ENCODE data around the gene STXBP1. TPM values are rescaled to one million over a fixed set of nuclear protein-coding genes. Genes with fewer than 3 reads are reported as not detected.

The STXBP1 gene
- total and polyA plus RNA-seq, 2 donors (not counting 3 experiments of a cell fraction or from before 2014, with no cell fraction given): 18.8 to 51.3 TPM

GRCh38 chr9:127586096-127586495 lies 26.0 kb upstream of the STXBP1 start:
- DNase-seq (ENCODE audit: low read depth, low spot score) (no peak), FAIRE-seq (no peak)
- H3K27ac ChIP-seq (ENCODE audit: insufficient read depth, low read depth, low read length): no peak overlapping the region
- ChIA-PET POLR2A (no interaction called here), CTCF (interaction anchor here (1.0 to 7.4 kb wide), 11 partner anchors 18 to 81 kb away, joined by 3 to 96 read pairs (median 5); a partner anchor contains a TSS)
- no peaks in the 10 kb centered on the region for H4K20me1 ChIP-seq (replicated peaks; ENCODE audit: control insufficient read depth, extremely low read depth, insufficient read depth, low read length)
- no peaks in the 10 kb centered on the region for H3K36me3 ChIP-seq (ENCODE audit: control insufficient read depth in 2 of 2, extremely low read depth in 1 of 2, insufficient read depth in 2 of 2, low read length in 2 of 2)
- no peak overlapping the region for H3K4me2 ChIP-seq (ENCODE audit: insufficient read depth, low read length)
- H3K79me2 ChIP-seq (ENCODE audit: control insufficient read depth, insufficient read depth, low read length): no peaks in the 10 kb centered on the region
- no peaks in the 10 kb centered on the region for H3K27me3 ChIP-seq (ENCODE audit: control insufficient read depth in 2 of 2, insufficient read depth in 2 of 2, low read length in 2 of 2)
- H3K9ac ChIP-seq (replicated peaks; ENCODE audit: extremely low read depth, insufficient read depth, low read length): no peak overlapping the region
- intact Hi-C loops (cut with micrococcal nuclease): loop anchor here (1.0 to 2.0 kb wide), 3 partner anchors 17 to 82 kb away; a partner anchor contains a TSS
- TF ChIP-seq MYC (IDR thresholded peaks at IDR 0.05; ENCODE audit: low read depth, low read length) (no peak), JUN (IDR thresholded peaks at IDR 0.05; ENCODE audit: borderline replicate concordance, insufficient read depth, insufficient read length, low read depth) (no peak), MAX (IDR thresholded peaks at IDR 0.05; ENCODE audit: insufficient read depth, insufficient read length) (no peak), CTCF (IDR thresholded peaks at IDR 0.05; ENCODE audit: extremely low read depth in 1 of 2, insufficient read depth in 1 of 2, low read depth in 1 of 2, low read length in 2 of 2) (no peak), FOS (IDR thresholded peaks at IDR 0.05; ENCODE audit: borderline replicate concordance, insufficient read depth, low read length) (no peak), EZH2 (IDR thresholded peaks at IDR 0.05; ENCODE audit: borderline replicate concordance, low read depth, low read length, severe bottlenecking) (no peak), GATA2 (IDR thresholded peaks at IDR 0.05; ENCODE audit: insufficient read depth, insufficient read length, low read depth, low read length) (no peak), POLR2AphosphoS5 (IDR thresholded peaks at IDR 0.05; ENCODE audit: insufficient read depth, low read depth, low read length) (no peak), POLR2A (IDR thresholded peaks at IDR 0.05; ENCODE audit: low read depth, low read length) (no peak)
- H3K4me3 ChIP-seq (replicated peaks in 1 of 3; ENCODE audit: insufficient read depth in 1 of 3, low read depth in 1 of 3, low read length in 3 of 3): no peak overlapping the region
- H3K9me3 ChIP-seq (replicated peaks; ENCODE audit: control insufficient read depth, insufficient read depth, low read length): no peaks in the 10 kb centered on the region
- H2AFZ ChIP-seq (ENCODE audit: low read depth, low read length): no peak overlapping the region
- H3K4me1 ChIP-seq (ENCODE audit: control insufficient read depth, extremely low read depth, insufficient read depth, low read length): no peaks in the 10 kb centered on the region
- no peaks in the 10 kb centered on the region for H3K9me1 ChIP-seq (replicated peaks; ENCODE audit: control insufficient read depth, extremely low read depth, insufficient read depth, low read length)
- no TSS peak for BruUV-seq (replicated peaks)
- dilution Hi-C loops (cut with MboI; ENCODE audit: extremely low pct_ligation_motif_present, low sequenced_read_pairs): no loop called here

Measured in endothelial cell of umbilical vein (primary cell).